Measurements from ENCODE around the gene DOC2A. TPM values are rescaled to one million over a fixed set of nuclear protein-coding genes. Genes with fewer than 3 reads are reported as not detected.

The DOC2A gene
- total and polyA plus RNA-seq, 4 donors, result 0.09 to 0.22 (median 0.17) TPM; not detected in 1

DNA sequence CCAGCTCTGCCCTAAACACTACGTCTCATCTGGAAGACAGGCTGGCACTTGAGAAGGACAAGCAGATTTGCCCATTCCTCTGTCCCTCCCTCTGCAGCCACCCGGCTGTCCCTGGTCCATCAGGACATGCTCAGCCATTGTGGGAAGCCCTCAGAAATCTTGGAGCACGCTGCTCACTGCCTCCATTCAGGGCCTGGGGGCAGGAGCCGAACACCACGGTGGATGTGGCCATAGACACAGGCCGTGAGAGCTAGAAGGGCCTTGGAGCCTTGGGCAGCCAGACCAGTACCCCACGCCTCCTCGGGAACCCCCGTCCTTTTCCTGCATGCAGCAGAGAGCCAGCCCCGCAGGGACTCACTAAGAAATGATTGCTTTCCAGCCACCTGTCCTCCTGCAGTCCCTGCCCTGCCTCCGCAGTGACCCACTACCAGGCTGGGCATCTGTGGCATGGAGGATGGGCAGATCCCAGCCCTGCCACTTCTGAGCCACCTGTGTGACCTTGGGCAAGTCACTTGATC, 3.4 kb downstream of the DOC2A start (continued):
- TF ChIP-seq, protein P1, sequence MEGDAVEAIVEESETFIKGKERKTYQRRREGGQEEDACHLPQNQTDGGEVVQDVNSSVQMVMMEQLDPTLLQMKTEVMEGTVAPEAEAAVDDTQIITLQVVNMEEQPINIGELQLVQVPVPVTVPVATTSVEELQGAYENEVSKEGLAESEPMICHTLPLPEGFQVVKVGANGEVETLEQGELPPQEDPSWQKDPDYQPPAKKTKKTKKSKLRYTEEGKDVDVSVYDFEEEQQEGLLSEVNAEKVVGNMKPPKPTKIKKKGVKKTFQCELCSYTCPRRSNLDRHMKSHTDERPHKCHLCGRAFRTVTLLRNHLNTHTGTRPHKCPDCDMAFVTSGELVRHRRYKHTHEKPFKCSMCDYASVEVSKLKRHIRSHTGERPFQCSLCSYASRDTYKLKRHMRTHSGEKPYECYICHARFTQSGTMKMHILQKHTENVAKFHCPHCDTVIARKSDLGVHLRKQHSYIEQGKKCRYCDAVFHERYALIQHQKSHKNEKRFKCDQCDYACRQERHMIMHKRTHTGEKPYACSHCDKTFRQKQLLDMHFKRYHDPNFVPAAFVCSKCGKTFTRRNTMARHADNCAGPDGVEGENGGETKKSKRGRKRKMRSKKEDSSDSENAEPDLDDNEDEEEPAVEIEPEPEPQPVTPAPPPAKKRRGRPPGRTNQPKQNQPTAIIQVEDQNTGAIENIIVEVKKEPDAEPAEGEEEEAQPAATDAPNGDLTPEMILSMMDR (IDR thresholded peaks at IDR 0.05; ENCODE audit: low read depth, low read length, missing input control), result no peak
- TF ChIP-seq YY1 (IDR thresholded peaks at IDR 0.05), result no peak
- TF ChIP-seq TAF1 (conservative IDR thresholded peaks at IDR 0.05), result no peak
- TF ChIP-seq JUND (IDR thresholded peaks at IDR 0.05), result no peak
- no peak for TF ChIP-seq GABPA (IDR thresholded peaks at IDR 0.05 in 1 of 2, conservative IDR thresholded peaks at IDR 0.05 in 1 of 2)

DNA sequence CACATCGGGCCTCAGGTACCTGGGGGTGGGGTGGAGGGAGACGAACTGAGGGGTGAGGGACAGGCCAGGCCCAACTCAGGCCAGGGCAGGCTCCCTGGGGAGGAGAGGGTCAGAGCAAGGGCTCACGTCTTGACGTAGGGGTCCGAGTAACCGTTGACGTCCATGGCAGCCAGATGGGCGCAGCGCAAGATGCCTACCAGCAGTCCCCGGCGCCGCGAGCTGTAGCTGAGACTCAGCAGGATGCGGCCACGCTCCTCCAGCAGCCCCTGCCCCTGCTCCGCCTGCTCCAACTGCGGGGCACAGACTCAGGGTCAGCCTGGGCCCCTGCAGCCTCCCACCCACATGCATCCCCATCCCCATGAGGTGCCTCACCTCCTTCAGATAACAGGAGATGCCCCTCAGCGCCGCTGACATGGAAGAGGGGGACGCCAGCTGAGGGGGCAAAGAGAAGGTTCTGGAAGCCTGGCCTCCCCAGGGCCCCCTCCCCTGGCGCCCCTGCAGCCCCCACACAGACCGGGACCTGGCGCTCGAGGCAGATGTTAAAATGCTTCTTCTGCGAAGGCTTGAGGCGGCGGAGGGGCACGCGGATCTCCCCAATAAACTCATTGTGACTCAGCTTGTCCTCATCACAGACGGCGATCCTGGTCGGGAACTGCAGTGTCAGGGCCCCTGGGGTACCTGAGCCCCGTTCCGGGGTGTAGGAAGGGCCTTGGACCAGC, 4.0 kb downstream of the DOC2A start:
- DNase-seq (ENCODE audit: low spot score), result no peak
- 89% methylated on average over 34 of the region's 34 CpGs for WGBS
- Histone ChIP-seq H3K9me3 (ENCODE audit: control insufficient read depth in 4 of 4, low read length in 3 of 4) (no peaks in the 10 kb centered on the region), H3K9ac (ENCODE audit: low read depth in 1 of 2, low read length in 2 of 2) (no peak overlapping the region), H3K27me3 (ENCODE audit: control insufficient read depth in 4 of 4, insufficient read depth in 4 of 4, low read length in 3 of 4) (peaks cover 0 to 8% (median 3%) of the 10 kb centered on the region in 4 donors), H3K4me3 (ENCODE audit: low read depth in 1 of 3, low read length in 3 of 3) (no peak overlapping the region), H3K36me3 (ENCODE audit: control insufficient read depth in 4 of 4, insufficient read depth in 3 of 4, low read depth in 1 of 4, low read length in 3 of 4) (peaks cover 0 to 4% (median 3%) of the 10 kb centered on the region in 4 donors), H3K27ac (ENCODE audit: low read depth in 1 of 2, low read length in 2 of 2) (no peak overlapping the region), H3K4me1 (ENCODE audit: control insufficient read depth in 4 of 4, insufficient read depth in 4 of 4, low read length in 3 of 4) (peaks cover 4 to 9% (median 4%) of the 10 kb centered on the region in 4 donors)
- TF ChIP-seq RAD21 (IDR thresholded peaks at IDR 0.05) (no peak), JUND (IDR thresholded peaks at IDR 0.05) (no peak), YY1 (IDR thresholded peaks at IDR 0.05) (no peak), RXRA (IDR thresholded peaks at IDR 0.05) (no peak)
- TF ChIP-seq, protein P2, sequence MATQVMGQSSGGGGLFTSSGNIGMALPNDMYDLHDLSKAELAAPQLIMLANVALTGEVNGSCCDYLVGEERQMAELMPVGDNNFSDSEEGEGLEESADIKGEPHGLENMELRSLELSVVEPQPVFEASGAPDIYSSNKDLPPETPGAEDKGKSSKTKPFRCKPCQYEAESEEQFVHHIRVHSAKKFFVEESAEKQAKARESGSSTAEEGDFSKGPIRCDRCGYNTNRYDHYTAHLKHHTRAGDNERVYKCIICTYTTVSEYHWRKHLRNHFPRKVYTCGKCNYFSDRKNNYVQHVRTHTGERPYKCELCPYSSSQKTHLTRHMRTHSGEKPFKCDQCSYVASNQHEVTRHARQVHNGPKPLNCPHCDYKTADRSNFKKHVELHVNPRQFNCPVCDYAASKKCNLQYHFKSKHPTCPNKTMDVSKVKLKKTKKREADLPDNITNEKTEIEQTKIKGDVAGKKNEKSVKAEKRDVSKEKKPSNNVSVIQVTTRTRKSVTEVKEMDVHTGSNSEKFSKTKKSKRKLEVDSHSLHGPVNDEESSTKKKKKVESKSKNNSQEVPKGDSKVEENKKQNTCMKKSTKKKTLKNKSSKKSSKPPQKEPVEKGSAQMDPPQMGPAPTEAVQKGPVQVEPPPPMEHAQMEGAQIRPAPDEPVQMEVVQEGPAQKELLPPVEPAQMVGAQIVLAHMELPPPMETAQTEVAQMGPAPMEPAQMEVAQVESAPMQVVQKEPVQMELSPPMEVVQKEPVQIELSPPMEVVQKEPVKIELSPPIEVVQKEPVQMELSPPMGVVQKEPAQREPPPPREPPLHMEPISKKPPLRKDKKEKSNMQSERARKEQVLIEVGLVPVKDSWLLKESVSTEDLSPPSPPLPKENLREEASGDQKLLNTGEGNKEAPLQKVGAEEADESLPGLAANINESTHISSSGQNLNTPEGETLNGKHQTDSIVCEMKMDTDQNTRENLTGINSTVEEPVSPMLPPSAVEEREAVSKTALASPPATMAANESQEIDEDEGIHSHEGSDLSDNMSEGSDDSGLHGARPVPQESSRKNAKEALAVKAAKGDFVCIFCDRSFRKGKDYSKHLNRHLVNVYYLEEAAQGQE (IDR thresholded peaks at IDR 0.05), result no peak

DNA sequence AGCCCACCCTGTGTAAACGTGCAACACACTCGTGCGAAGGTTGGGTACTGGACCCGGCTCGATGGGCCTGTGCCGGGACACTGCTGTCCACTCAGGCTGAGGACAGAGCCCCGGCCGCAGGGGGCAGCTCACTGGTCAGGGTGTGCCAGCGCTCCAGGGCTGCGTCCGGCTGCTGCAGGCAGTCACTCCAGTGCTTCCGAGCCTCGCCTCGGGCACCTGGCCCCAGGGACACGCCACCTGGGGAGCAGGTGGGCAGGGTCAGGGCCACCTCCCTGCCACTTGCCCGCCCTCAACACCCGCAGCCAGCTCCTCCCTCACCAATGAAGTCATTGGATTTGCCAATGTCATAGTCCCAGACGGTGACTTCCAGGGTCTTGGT, 4.7 kb downstream of the DOC2A start:
- no peak overlapping the region for H3K27ac ChIP-seq (ENCODE audit: low read depth in 1 of 2, low read length in 2 of 2)
- DNase-seq (ENCODE audit: low spot score), result no peak
- peaks cover 0 to 5% (median 1%) of the 10 kb centered on the region in 4 donors for H3K27me3 ChIP-seq (ENCODE audit: control insufficient read depth in 4 of 4, insufficient read depth in 4 of 4, low read length in 3 of 4)
- H3K4me3 ChIP-seq (ENCODE audit: low read depth in 1 of 3, low read length in 3 of 3), result no peak overlapping the region
- TF ChIP-seq SP1 (IDR thresholded peaks at IDR 0.05) (no peak), RXRA (IDR thresholded peaks at IDR 0.05) (no peak), FOXA2 (IDR thresholded peaks at IDR 0.05) (no peak), NR2F2 (IDR thresholded peaks at IDR 0.05) (no peak)
- 90% methylated on average over 18 of the region's 18 CpGs for WGBS
- no peaks in the 10 kb centered on the region for H3K9me3 ChIP-seq (ENCODE audit: control insufficient read depth in 4 of 4, low read length in 3 of 4)
- peaks cover 1 to 7% (median 3%) of the 10 kb centered on the region in 4 donors for H3K4me1 ChIP-seq (ENCODE audit: control insufficient read depth in 4 of 4, insufficient read depth in 4 of 4, low read length in 3 of 4)
- H3K36me3 ChIP-seq (ENCODE audit: control insufficient read depth in 4 of 4, insufficient read depth in 3 of 4, low read depth in 1 of 4, low read length in 3 of 4), result peaks cover 0 to 4% (median 3%) of the 10 kb centered on the region in 4 donors
- no peak overlapping the region for H3K9ac ChIP-seq (ENCODE audit: low read depth in 1 of 2, low read length in 2 of 2)
